RKO (cell line): ENCODE data around the gene UTP11.

Experiments
- DNase-seq: peaks from one replicate; pipeline ENCODE4 v3.0.0-alpha.2; 2016; ENCODE audit warnings: low spot score

UTP11 gene

GRCh38 chr1:38071312-38072256, 59.0 kb downstream of the UTP11 start:
- DNase-seq = peak; percentile 28

DNA sequence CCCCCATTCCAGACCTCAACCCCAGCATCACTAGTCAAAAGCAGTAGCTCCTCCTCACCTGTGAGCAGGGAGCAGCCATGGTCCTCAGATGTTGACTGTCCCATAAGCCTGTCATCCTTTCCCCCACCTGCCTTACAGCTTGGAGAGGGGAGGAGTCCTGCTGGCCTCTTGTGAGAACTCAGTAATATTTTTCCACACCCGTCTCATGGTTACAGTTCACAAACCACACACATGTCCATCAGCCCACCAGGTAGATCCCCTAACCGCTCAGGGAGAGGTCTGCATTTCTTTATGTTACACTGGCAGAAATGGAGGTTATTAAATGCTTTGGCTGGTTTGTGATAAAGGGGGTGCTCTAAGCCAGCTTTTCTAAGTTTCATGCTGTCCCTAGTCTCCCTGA, 60.3 kb downstream of the UTP11 start:
- no peak for DNase-seq

DNA sequence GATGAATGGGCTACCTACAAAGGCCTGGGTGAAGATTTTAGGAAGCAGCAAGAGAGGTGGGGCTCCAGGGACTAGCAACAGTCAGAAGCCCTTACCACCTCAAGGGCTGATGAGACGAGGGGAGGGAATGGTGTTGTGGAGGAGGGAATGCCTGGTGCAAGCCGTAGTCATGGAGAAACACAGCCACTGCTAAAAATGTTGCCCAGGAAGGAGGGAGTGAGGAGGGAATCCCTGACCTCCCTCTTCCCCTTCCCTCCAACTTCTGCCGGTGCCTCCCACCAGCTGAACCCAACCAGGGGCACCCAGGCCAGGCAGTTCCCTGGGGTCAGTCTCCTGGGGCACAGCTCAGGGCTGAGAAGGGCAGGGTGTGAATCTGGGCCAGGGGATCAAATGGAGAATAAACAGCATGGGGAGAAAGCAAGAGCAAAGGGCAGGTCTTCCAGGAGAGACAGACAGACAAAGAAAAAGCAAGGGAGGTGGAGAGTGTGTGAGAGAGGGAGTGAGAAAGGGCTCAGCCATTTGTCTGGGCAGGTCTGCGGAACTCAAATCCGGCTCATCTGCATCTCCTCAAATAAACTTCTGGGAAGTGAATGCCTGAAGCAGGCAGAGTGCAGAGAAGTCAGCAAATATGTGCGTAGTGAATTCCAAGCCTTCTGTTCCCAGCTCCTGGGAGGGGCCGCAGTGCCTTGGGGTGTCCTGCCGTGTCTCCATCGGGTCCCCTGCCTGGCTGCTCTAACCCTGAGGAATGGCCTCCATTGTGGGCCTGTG, 61.2 kb downstream of the UTP11 start:
- DNase-seq = no peak

- DNase-seq = no peak
Observed at GRCh38 chr1:38074302-38074677, 61.8 kb downstream of the UTP11 start.
